Suprapubic skin (tissue), 4 donors: ENCODE measurements around the gene ADTRP. TPM values are rescaled to one million over a fixed set of nuclear protein-coding genes. Genes with fewer than 3 reads are reported as not detected.
"Not testable (repeated sequence)": the region's sequence is repeated elsewhere in the genome, so short reads cannot be mapped to it uniquely, and the experiment has no call there.

Experiments
- DNase-seq, 2 donors: peaks; one replicate each; pipeline ENCODE4 v3.0.0-alpha.2; 2019; ENCODE audit warnings: low spot score in 2 of 2
- H3K27ac ChIP-seq: fragments of 200-600 bp; sonication (generic); one replicate; pipeline ENCODE4 v1.5.1; 2019
- H3K27me3 ChIP-seq: fragments of 200-600 bp; sonication (generic); one replicate; pipeline ENCODE4 v1.5.1; 2019
- H3K36me3 ChIP-seq: fragments of 200-600 bp; sonication (generic); one replicate; pipeline ENCODE4 v1.5.1; 2019
- H3K4me1 ChIP-seq: fragments of 200-600 bp; sonication (generic); one replicate; pipeline ENCODE4 v1.5.1; 2019
- H3K4me3 ChIP-seq: fragments of 200-600 bp; sonication (generic); one replicate; pipeline ENCODE4 v1.5.1; 2019; ENCODE audit warnings: mild to moderate bottlenecking
- H3K9me3 ChIP-seq: fragments of 200-600 bp; sonication (generic); one replicate; pipeline ENCODE4 v1.5.1; 2019
- EP300 ChIP-seq: sonication (generic); formaldehyde crosslinking; IDR thresholded peaks from one replicate; pipeline ENCODE4 v1.6.1; 2017; ENCODE audit warnings: antibody characterized with exemption
- POLR2A ChIP-seq, 2 donors: fragments of 450-650 bp; IDR thresholded peaks; one replicate each; pipeline ENCODE4 v1.6.1; 2017; ENCODE audit warnings: antibody characterized with exemption in 2 of 2, mild to moderate bottlenecking in 2 of 2, moderate library complexity in 2 of 2
- POLR2AphosphoS5 ChIP-seq, 3 donors: sonication (generic); formaldehyde crosslinking; IDR thresholded peaks; one replicate each; pipeline ENCODE4 v1.6.1; 2017; ENCODE audit warnings: antibody characterized with exemption in 3 of 3
- WGBS: methylation state at CpG from one replicate; pipeline ENCODE4 v1.1.5; 2018; 5-methylcytosine and 5-hydroxymethylcytosine counted together
- total RNA-seq, 4 donors: library from RNA; depleted of rRNA; stranded (reverse); fragments of >200 nt; gene quantifications; one replicate each; pipeline ENCODE4 v1.1.0, GENCODE V29; 2016
- TF ChIP-seq, protein P1 (sequence below), 2 donors: fragments of 200-600 bp in 1 of 2; fragments of 450-650 bp in 1 of 2; sonication (generic) in 1 of 2; IDR thresholded peaks; one replicate each; pipeline ENCODE4 v1.5.1; 2016 to 2019; ENCODE audit warnings: antibody characterized with exemption in 2 of 2, mild to moderate bottlenecking in 1 of 2, moderate library complexity in 1 of 2

ADTRP gene
- total RNA-seq, 4 donors from 2014 or later, result 19.6 to 39.5 (median 26.2) TPM

GRCh38 chr6:11681357-11681756 is 97.2 kb downstream of the ADTRP start:
- no peaks in the 10 kb centered on the region for H3K36me3 ChIP-seq
- DNase-seq, result no peak
- H3K9me3 ChIP-seq, result no peaks in the 10 kb centered on the region
- TF ChIP-seq EP300 (no peak), POLR2AphosphoS5 (IDR thresholded peaks at IDR 0.05) (no peak), POLR2A (IDR thresholded peaks at IDR 0.05) (no peak)
- TF ChIP-seq, protein P1, sequence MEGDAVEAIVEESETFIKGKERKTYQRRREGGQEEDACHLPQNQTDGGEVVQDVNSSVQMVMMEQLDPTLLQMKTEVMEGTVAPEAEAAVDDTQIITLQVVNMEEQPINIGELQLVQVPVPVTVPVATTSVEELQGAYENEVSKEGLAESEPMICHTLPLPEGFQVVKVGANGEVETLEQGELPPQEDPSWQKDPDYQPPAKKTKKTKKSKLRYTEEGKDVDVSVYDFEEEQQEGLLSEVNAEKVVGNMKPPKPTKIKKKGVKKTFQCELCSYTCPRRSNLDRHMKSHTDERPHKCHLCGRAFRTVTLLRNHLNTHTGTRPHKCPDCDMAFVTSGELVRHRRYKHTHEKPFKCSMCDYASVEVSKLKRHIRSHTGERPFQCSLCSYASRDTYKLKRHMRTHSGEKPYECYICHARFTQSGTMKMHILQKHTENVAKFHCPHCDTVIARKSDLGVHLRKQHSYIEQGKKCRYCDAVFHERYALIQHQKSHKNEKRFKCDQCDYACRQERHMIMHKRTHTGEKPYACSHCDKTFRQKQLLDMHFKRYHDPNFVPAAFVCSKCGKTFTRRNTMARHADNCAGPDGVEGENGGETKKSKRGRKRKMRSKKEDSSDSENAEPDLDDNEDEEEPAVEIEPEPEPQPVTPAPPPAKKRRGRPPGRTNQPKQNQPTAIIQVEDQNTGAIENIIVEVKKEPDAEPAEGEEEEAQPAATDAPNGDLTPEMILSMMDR (IDR thresholded peaks at IDR 0.05), result no peak
- H3K27ac ChIP-seq, result no peak overlapping the region
- H3K27me3 ChIP-seq, result no peaks in the 10 kb centered on the region
- no peak overlapping the region for H3K4me3 ChIP-seq
- 91% methylated on average over 1 of the region's 1 CpG for WGBS
- H3K4me1 ChIP-seq, result no peaks in the 10 kb centered on the region

DNA sequence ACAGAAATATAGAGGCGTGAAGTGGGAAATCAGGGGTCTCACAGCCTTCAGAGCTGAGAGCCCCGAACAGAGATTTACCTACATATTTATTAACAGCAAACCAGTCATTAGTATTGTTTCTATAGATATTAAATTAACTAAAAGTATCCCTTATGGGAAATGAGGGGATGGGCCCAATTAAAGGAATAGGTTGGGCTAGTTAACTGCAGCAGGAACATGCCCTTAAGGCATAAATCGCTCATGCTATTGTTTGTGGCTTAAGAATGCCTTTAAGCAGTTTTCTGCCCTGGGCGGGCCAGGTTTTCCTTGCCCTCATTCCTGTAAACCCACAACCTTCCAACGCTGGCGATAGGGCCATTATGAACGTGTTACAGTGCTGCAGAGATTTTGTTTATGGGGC is 98.1 kb downstream of the ADTRP start:
- not testable (repeated sequence) for H3K36me3 ChIP-seq, H3K27me3 ChIP-seq, H3K27ac ChIP-seq, H3K4me1 ChIP-seq, DNase-seq, H3K4me3 ChIP-seq, H3K9me3 ChIP-seq
- WGBS, result 89% methylated on average over 7 of the region's 7 CpGs

GRCh38 chr6:11679099-11679498 is 99.5 kb downstream of the ADTRP start:
- Histone ChIP-seq H3K4me3 (no peak overlapping the region), H3K4me1 (no peaks in the 10 kb centered on the region), H3K27ac (no peak overlapping the region), H3K27me3 (no peaks in the 10 kb centered on the region), H3K9me3 (no peaks in the 10 kb centered on the region), H3K36me3 (no peaks in the 10 kb centered on the region)
- no peak for DNase-seq
- 86% methylated on average over 2 of the region's 2 CpGs for WGBS
- TF ChIP-seq EP300, result no peak
- no peak for TF ChIP-seq POLR2AphosphoS5 (IDR thresholded peaks at IDR 0.05)
- no peak for TF ChIP-seq POLR2A (IDR thresholded peaks at IDR 0.05)
- TF ChIP-seq, protein P1 (IDR thresholded peaks at IDR 0.05), result no peak

DNA sequence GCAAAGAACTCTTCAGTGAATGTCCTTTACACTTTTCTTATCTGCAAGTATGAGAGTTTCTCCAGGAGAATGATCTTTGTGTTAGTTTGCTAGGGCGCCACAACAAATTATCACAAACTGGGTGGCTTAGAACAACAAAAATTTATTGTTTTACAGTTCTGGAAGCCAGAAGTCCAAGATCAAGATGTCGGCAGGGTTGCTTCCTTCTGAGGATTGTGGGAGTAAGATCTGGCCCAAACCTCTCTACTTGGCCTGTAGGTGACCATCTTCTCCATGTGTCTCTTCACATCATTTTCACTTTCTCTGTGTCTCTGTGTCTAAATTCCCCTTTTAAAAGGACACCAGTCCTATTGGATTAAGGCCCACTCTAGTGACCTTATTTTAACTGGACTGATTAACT is 103.0 kb downstream of the ADTRP start:
- TF ChIP-seq POLR2AphosphoS5 (IDR thresholded peaks at IDR 0.05) (no peak), EP300 (no peak), POLR2A (IDR thresholded peaks at IDR 0.05) (no peak)
- TF ChIP-seq, protein P1 (IDR thresholded peaks at IDR 0.05), result no peak
- no peaks in the 10 kb centered on the region for H3K27me3 ChIP-seq
- no peaks in the 10 kb centered on the region for H3K9me3 ChIP-seq
- H3K36me3 ChIP-seq, result no peaks in the 10 kb centered on the region
- DNase-seq, result no peak
- no peak overlapping the region for H3K27ac ChIP-seq
- no peak overlapping the region for H3K4me3 ChIP-seq
- no peaks in the 10 kb centered on the region for H3K4me1 ChIP-seq
- WGBS, result 84% methylated on average over 2 of the region's 2 CpGs

DNA sequence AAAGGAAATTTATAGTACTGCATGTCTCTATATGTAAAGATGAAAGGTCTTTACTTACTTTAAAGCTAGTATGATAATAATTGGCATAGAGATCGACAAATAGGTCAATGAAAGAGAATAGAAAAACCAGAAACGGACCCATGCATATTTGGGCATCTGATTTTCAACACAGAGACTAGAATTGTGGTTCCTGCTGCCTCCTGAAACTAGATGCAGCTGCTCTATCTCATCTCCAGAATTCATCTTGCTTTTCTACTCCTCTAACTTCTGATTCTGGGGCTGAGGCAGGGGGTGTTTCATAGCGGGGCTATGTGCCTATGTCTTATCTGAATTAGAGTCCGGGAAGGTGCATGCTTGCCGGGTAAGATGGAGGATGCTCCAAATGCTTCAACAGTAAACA is 105.9 kb downstream of the ADTRP start:
- no peak overlapping the region for H3K27ac ChIP-seq
- no peaks in the 10 kb centered on the region for H3K4me1 ChIP-seq
- no peaks in the 10 kb centered on the region for H3K27me3 ChIP-seq
- H3K4me3 ChIP-seq, result no peak overlapping the region
- DNase-seq, result no peak
- no peaks in the 10 kb centered on the region for H3K36me3 ChIP-seq
- H3K9me3 ChIP-seq, result no peaks in the 10 kb centered on the region
- TF ChIP-seq, protein P1 (IDR thresholded peaks at IDR 0.05), result no peak
- TF ChIP-seq POLR2AphosphoS5 (IDR thresholded peaks at IDR 0.05), result no peak
- no peak for TF ChIP-seq EP300
- TF ChIP-seq POLR2A (IDR thresholded peaks at IDR 0.05), result no peak
- WGBS, result 91% methylated on average over 5 of the region's 5 CpGs

GRCh38 chr6:11672256-11672655 is 106.3 kb downstream of the ADTRP start:
- no peak for TF ChIP-seq POLR2A (IDR thresholded peaks at IDR 0.05)
- TF ChIP-seq, protein P1 (IDR thresholded peaks at IDR 0.05), result no peak
- no peak for TF ChIP-seq POLR2AphosphoS5 (IDR thresholded peaks at IDR 0.05)
- TF ChIP-seq EP300, result no peak
- Histone ChIP-seq H3K4me3 (no peak overlapping the region), H3K36me3 (no peaks in the 10 kb centered on the region), H3K27me3 (no peaks in the 10 kb centered on the region), H3K9me3 (no peaks in the 10 kb centered on the region), H3K27ac (no peak overlapping the region), H3K4me1 (no peaks in the 10 kb centered on the region)
- DNase-seq, result no peak
